ENCODE measurements around the gene VANGL1.

VANGL1 gene

GRCh38 chr1:115640384-115640783 lies 1.4 kb upstream of the VANGL1 start:
- Histone ChIP-seq H3K4me3 (replicated peaks; ENCODE audit: insufficient read depth, low read length) (no peak overlapping the region), H3K27me3 (ENCODE audit: insufficient read depth, poor library complexity, severe bottlenecking) (no peaks in the 10 kb centered on the region), H3K27ac (replicated peaks) (no peak overlapping the region)
- DNase-seq (ENCODE audit: low read depth in 1 of 2, low spot score in 1 of 2): no peak
- TF ChIP-seq CTCF (IDR thresholded peaks at IDR 0.05; ENCODE audit: insufficient read depth, low read length): no peak
- TF ChIP-seq SPI1 (IDR thresholded peaks at IDR 0.05; ENCODE audit: borderline replicate concordance, low read depth): no peak
- TF ChIP-seq GABPA (IDR thresholded peaks at IDR 0.05; ENCODE audit: low read depth): no peak
- no peak for TF ChIP-seq POLR2AphosphoS5 (IDR thresholded peaks at IDR 0.05; ENCODE audit: low read depth)
- no peak for TF ChIP-seq REST (IDR thresholded peaks at IDR 0.05; ENCODE audit: insufficient replicate concordance, low read depth)

GRCh38 chr1:115642168-115643072 lies 650 bp downstream of the VANGL1 start:
- peak; percentile 29 to 67 for DNase-seq (ENCODE audit: low read depth in 1 of 2, low spot score in 1 of 2)
- peak overlapping the region; percentile 64 for H3K27ac ChIP-seq (replicated peaks)
- TF ChIP-seq SPI1 (IDR thresholded peaks at IDR 0.05; ENCODE audit: borderline replicate concordance, low read depth): 0 out of 2 replicates have a peak, but pooled peaks have one; percentile 3
- no peak for TF ChIP-seq GABPA (IDR thresholded peaks at IDR 0.05; ENCODE audit: low read depth)
- H3K27me3 ChIP-seq (ENCODE audit: insufficient read depth, poor library complexity, severe bottlenecking): no peaks in the 10 kb centered on the region
- peak overlapping the region; percentile 89 for H3K4me3 ChIP-seq (replicated peaks; ENCODE audit: insufficient read depth, low read length)

GRCh38 chr1:115643225-115643624 lies 1.5 kb downstream of the VANGL1 start:
- H3K27ac ChIP-seq (replicated peaks): no peak overlapping the region
- H3K27me3 ChIP-seq (ENCODE audit: insufficient read depth, poor library complexity, severe bottlenecking): no peaks in the 10 kb centered on the region
- TF ChIP-seq REST (IDR thresholded peaks at IDR 0.05; ENCODE audit: insufficient replicate concordance, low read depth): no peak
- TF ChIP-seq GABPA (IDR thresholded peaks at IDR 0.05; ENCODE audit: low read depth): no peak
- TF ChIP-seq POLR2AphosphoS5 (IDR thresholded peaks at IDR 0.05; ENCODE audit: low read depth): no peak
- TF ChIP-seq CTCF (IDR thresholded peaks at IDR 0.05; ENCODE audit: insufficient read depth, low read length): no peak
- TF ChIP-seq SPI1 (IDR thresholded peaks at IDR 0.05; ENCODE audit: borderline replicate concordance, low read depth): no peak
- DNase-seq (ENCODE audit: low read depth in 1 of 2, low spot score in 1 of 2): no peak
- no peak overlapping the region; the same call in 1 of the 2 replicates for H3K4me3 ChIP-seq (replicated peaks; ENCODE audit: insufficient read depth, low read length)

- no peak for TF ChIP-seq CTCF (IDR thresholded peaks at IDR 0.05; ENCODE audit: insufficient read depth, low read length)
- no peak for TF ChIP-seq REST (IDR thresholded peaks at IDR 0.05; ENCODE audit: insufficient replicate concordance, low read depth)
- no peak for TF ChIP-seq POLR2AphosphoS5 (IDR thresholded peaks at IDR 0.05; ENCODE audit: low read depth)
- no peak for TF ChIP-seq SPI1 (IDR thresholded peaks at IDR 0.05; ENCODE audit: borderline replicate concordance, low read depth)
- no peak for TF ChIP-seq GABPA (IDR thresholded peaks at IDR 0.05; ENCODE audit: low read depth)
- no peaks in the 10 kb centered on the region for H3K27me3 ChIP-seq (ENCODE audit: insufficient read depth, poor library complexity, severe bottlenecking)
- H3K27ac ChIP-seq (replicated peaks): no peak overlapping the region
- no peak overlapping the region for H3K4me3 ChIP-seq (replicated peaks; ENCODE audit: insufficient read depth, low read length)
- no peak for DNase-seq (ENCODE audit: low read depth in 1 of 2, low spot score in 1 of 2)
Observed at GRCh38 chr1:115643666-115644065, 1.9 kb downstream of the VANGL1 start.
